Endothelial cell of umbilical vein (primary cell): ENCODE data around the gene ZNF814. TPM values are rescaled to one million over a fixed set of nuclear protein-coding genes. Genes with fewer than 3 reads are reported as not detected.

Experiments used
- BruUV-seq: library from RNA; stranded (reverse); fragments of 400-500 nt; replicated peaks from 2 replicates; lab custom pipeline; 2021; lab: Mats Ljungman, UMichigan
- CTCF ChIA-PET: fragments of 300-600, 350-600 bp; sonication (Branson Sonifier 250); formaldehyde crosslinking; loops from one replicate; lab custom pipeline; 2021; ENCODE audit warnings: antibody characterized with exemption, inconsistent platforms; lab: Charles Lee
- POLR2A ChIA-PET: fragments of 300-600, 350-600 bp; sonication (Branson Sonifier 250); formaldehyde crosslinking; loops from one replicate; lab custom pipeline; 2021; ENCODE audit warnings: antibody characterized with exemption, inconsistent platforms; lab: Charles Lee
- DNase-seq: peaks from one replicate; pipeline ENCODE4 v3.0.0-alpha.2; 2011; ENCODE audit warnings: low read depth, low spot score
- FAIRE-seq: peaks from 2 replicates; lab custom pipeline; 2011; peaks lifted over from hg19 to GRCh38; lab: Jason Lieb, UNC
- H2AFZ ChIP-seq: 2 replicates; pipeline ENCODE4 v1.6.0; 2012; ENCODE audit warnings: low read depth, low read length, control low read depth, inconsistent platforms
- H3K27ac ChIP-seq: 2 replicates; pipeline ENCODE4 v1.5.1; 2011; ENCODE audit warnings: low read depth, mild to moderate bottlenecking, control low read depth, low read length, moderate library complexity; ENCODE audit not compliant: insufficient read depth
- H3K27me3 ChIP-seq, 2 experiments: 2 replicates each; pipeline versions ENCODE4 v1.6.0 to v1.6.1; 2011; ENCODE audit warnings: low read length in 2 of 2, mixed read lengths in 1 of 2; ENCODE audit not compliant: control insufficient read depth in 2 of 2, insufficient read depth in 2 of 2
- H3K36me3 ChIP-seq, 2 experiments: 2 replicates in 1 of 2; 3 replicates in 1 of 2; pipeline ENCODE4 v1.5.1; 2011; ENCODE audit warnings: low read length in 2 of 2, mild to moderate bottlenecking in 1 of 2, moderate library complexity in 1 of 2; ENCODE audit not compliant: control insufficient read depth in 2 of 2, insufficient read depth in 2 of 2; ENCODE audit errors: extremely low read depth in 1 of 2
- H3K4me1 ChIP-seq: 3 replicates; pipeline ENCODE4 v1.5.1; 2011; ENCODE audit warnings: mild to moderate bottlenecking, low read length; ENCODE audit not compliant: control insufficient read depth, insufficient read depth; ENCODE audit errors: extremely low read depth
- H3K4me2 ChIP-seq: 2 replicates; pipeline ENCODE4 v1.6.1; 2011; ENCODE audit warnings: low read length, control low read depth, mixed read lengths; ENCODE audit not compliant: insufficient read depth
- H3K4me3 ChIP-seq, 3 experiments: fragments of 200-600 bp in 1 of 3; sonication (generic), shearing (Covaris generic) in 1 of 3; replicated peaks in 1 of 3; 2 replicates each; pipeline ENCODE4 v1.5.1; 2011 to 2016; ENCODE audit warnings: control low read depth in 3 of 3, low read length in 3 of 3, mild to moderate bottlenecking in 2 of 3, inconsistent platforms in 1 of 3, low read depth in 1 of 3, moderate library complexity in 1 of 3; ENCODE audit not compliant: insufficient read depth in 1 of 3
- H3K79me2 ChIP-seq: 2 replicates; pipeline ENCODE4 v1.6.0; 2012; ENCODE audit warnings: low read length, inconsistent platforms; ENCODE audit not compliant: control insufficient read depth, insufficient read depth
- H3K9ac ChIP-seq: replicated peaks from 2 replicates; pipeline ENCODE3; 2011; ENCODE audit warnings: low read length, control low read depth; ENCODE audit not compliant: insufficient read depth; ENCODE audit errors: extremely low read depth
- H3K9me1 ChIP-seq: replicated peaks from 3 replicates; pipeline ENCODE4 v1.6.0; 2011; ENCODE audit warnings: mild to moderate bottlenecking, low read length; ENCODE audit not compliant: control insufficient read depth, insufficient read depth; ENCODE audit errors: extremely low read depth
- H3K9me3 ChIP-seq: replicated peaks from 2 replicates; pipeline ENCODE4 v1.5.1; 2012; ENCODE audit warnings: low read length, inconsistent platforms; ENCODE audit not compliant: control insufficient read depth, insufficient read depth
- H4K20me1 ChIP-seq: replicated peaks from 2 replicates; pipeline ENCODE3; 2011; ENCODE audit warnings: mild to moderate bottlenecking, low read length; ENCODE audit not compliant: control insufficient read depth, insufficient read depth; ENCODE audit errors: extremely low read depth
- CTCF ChIP-seq, 2 donors: IDR thresholded peaks; 1 replicate in 1 of 2; 2 replicates in 1 of 2; pipeline ENCODE4 v1.5.1; 2011; ENCODE audit warnings: low read length in 2 of 2, mild to moderate bottlenecking in 2 of 2, moderate library complexity in 2 of 2, control low read depth in 1 of 2, inconsistent platforms in 1 of 2, low read depth in 1 of 2; ENCODE audit not compliant: insufficient read depth in 1 of 2; ENCODE audit errors: extremely low read depth in 1 of 2
- EZH2 ChIP-seq: IDR thresholded peaks from 2 replicates; pipeline ENCODE4 v1.6.1; 2012; ENCODE audit warnings: borderline replicate concordance, low read depth, mild to moderate bottlenecking, moderate library complexity, low read length, inconsistent platforms; ENCODE audit not compliant: severe bottlenecking
- GATA2 ChIP-seq: IDR thresholded peaks from 2 replicates; pipeline ENCODE4 v1.7.0; 2011; ENCODE audit warnings: low read depth, mild to moderate bottlenecking, moderate library complexity, mixed read lengths, low read length; ENCODE audit not compliant: insufficient read length, insufficient read depth
- POLR2A ChIP-seq: IDR thresholded peaks from 2 replicates; pipeline ENCODE4 v1.6.1; 2012; ENCODE audit warnings: low read depth, mild to moderate bottlenecking, control low read depth, low read length
- dilution Hi-C: fragments of 300-500 bp; cut with MboI; formaldehyde crosslinking; loops from one replicate; pipeline ENCODE4 v1.15.0; 2019; ENCODE audit warnings: low sequenced_read_pairs; ENCODE audit not compliant: extremely low pct_ligation_motif_present
- intact Hi-C: fragments of 100-400 bp; cut with micrococcal nuclease; formaldehyde crosslinking; loops from one replicate; pipeline ENCODE4 v1.10.0; 2022
- polyA plus RNA-seq, 4 experiments: library from polyadenylated mRNA; depleted of rRNA in 3 of 4; stranded (reverse) in 3 of 4; unstranded in 1 of 4; fragments of >200 nt; gene quantifications; 2 replicates each; pipeline versions ENCODE4 v1.2.1 to v1.2.3, GENCODE V29; 2011 to 2012; ENCODE audit warnings: missing spikeins in 1 of 4
- total RNA-seq: library from RNA; stranded (reverse); gene quantifications from 2 replicates; pipeline ENCODE4 v1.2.3, GENCODE V29; 2021

Gene ZNF814
- total and polyA plus RNA-seq, 2 donors (not counting 3 experiments of a cell fraction or from before 2014, with no cell fraction given) = 5.7 to 7.9 TPM

GRCh38 chr19:57935731-57936130 lies 46.9 kb upstream of the ZNF814 start:
- dilution Hi-C loops = no loop called here
- Histone ChIP-seq H4K20me1 (no peaks in the 10 kb centered on the region), H3K9me3 (no peaks in the 10 kb centered on the region), H3K36me3 (no peaks in the 10 kb centered on the region), H3K9ac (no peak overlapping the region), H3K4me2 (no peak overlapping the region), H3K79me2 (no peaks in the 10 kb centered on the region), H3K4me3 (no peak overlapping the region), H3K27me3 (no peaks in the 10 kb centered on the region), H3K27ac (no peak overlapping the region), H2AFZ (no peak overlapping the region), H3K9me1 (no peaks in the 10 kb centered on the region), H3K4me1 (peaks cover 5% of the 10 kb centered on the region)
- intact Hi-C loops = no loop called here
- peak; percentile 58 for FAIRE-seq
- no peak for TF ChIP-seq EZH2
- no peak for TF ChIP-seq CTCF (IDR thresholded peaks at IDR 0.05; ENCODE audit: extremely low read depth in 1 of 2, insufficient read depth in 1 of 2, low read depth in 1 of 2, low read length in 2 of 2)
- no peak for TF ChIP-seq POLR2A
- TF ChIP-seq GATA2 = no peak
- BruUV-seq = no TSS peak
- no peak for DNase-seq
- ChIA-PET POLR2A (no interaction called here), CTCF (interaction anchor here (1.4 to 1.9 kb wide), 2 partner anchors 19 to 67 kb away, joined by 3 to 6 read pairs; partner anchors contain the start of genes ZNF417 and ZNF606)
